Measurements from ENCODE around the gene TBX1. TPM values are rescaled to one million over a fixed set of nuclear protein-coding genes. Genes with fewer than 3 reads are reported as not detected.

TBX1 gene
- polyA plus RNA-seq, 1 donor from 2014 or later = not detected

GRCh38 chr22:19779685-19780268 lies 19.2 kb downstream of the TBX1 start:
- Histone ChIP-seq H3K9me3 (ENCODE audit: low read length) (no peaks in the 10 kb centered on the region), H3K36me3 (ENCODE audit: insufficient read depth, low read length) (no peaks in the 10 kb centered on the region), H3K27me3 (ENCODE audit: insufficient read depth, low read depth, low read length) (no peaks in the 10 kb centered on the region), H3K4me2 (ENCODE audit: low read length) (no peak overlapping the region), H3K4me3 (ENCODE audit: low read length) (no peak overlapping the region), H3K9me2 (ENCODE audit: insufficient read depth, low read length) (no peaks in the 10 kb centered on the region), H3F3A (ENCODE audit: insufficient read depth, low read length, poor library complexity, severe bottlenecking) (no peaks in the 10 kb centered on the region), H3K79me2 (replicated peaks; ENCODE audit: insufficient read depth, low read length) (no peaks in the 10 kb centered on the region), H3K9ac (ENCODE audit: low read length) (no peak overlapping the region), H2AFZ (ENCODE audit: low read depth, low read length) (no peak overlapping the region), H4K20me1 (ENCODE audit: insufficient read depth) (no peaks in the 10 kb centered on the region), H3K27ac (ENCODE audit: low read length) (no peak overlapping the region)
- TF ChIP-seq TAF1 (IDR thresholded peaks at IDR 0.05; ENCODE audit: low read depth) (no peak), CTCF (IDR thresholded peaks at IDR 0.05; ENCODE audit: poor library complexity, severe bottlenecking) (no peak), MXI1 (conservative IDR thresholded peaks at IDR 0.05; ENCODE audit: poor library complexity, severe bottlenecking) (no peak), EP300 (conservative IDR thresholded peaks at IDR 0.05; ENCODE audit: poor library complexity, severe bottlenecking) (no peak), POLR2AphosphoS5 (IDR thresholded peaks at IDR 0.05) (no peak), RAD21 (conservative IDR thresholded peaks at IDR 0.05) (no peak), SMC3 (conservative IDR thresholded peaks at IDR 0.05; ENCODE audit: poor library complexity) (no peak), EZH2 (IDR thresholded peaks at IDR 0.05; ENCODE audit: borderline replicate concordance, insufficient read depth, low read length, poor library complexity, severe bottlenecking) (no peak)

GRCh38 chr22:19782533-19782932 lies 22.0 kb downstream of the TBX1 start:
- H3K9ac ChIP-seq (ENCODE audit: low read length) = no peak overlapping the region
- H3K36me3 ChIP-seq (ENCODE audit: insufficient read depth, low read length) = no peaks in the 10 kb centered on the region
- H3F3A ChIP-seq (ENCODE audit: insufficient read depth, low read length, poor library complexity, severe bottlenecking) = no peaks in the 10 kb centered on the region
- no peaks in the 10 kb centered on the region for H3K9me2 ChIP-seq (ENCODE audit: insufficient read depth, low read length)
- no peaks in the 10 kb centered on the region for H3K79me2 ChIP-seq (replicated peaks; ENCODE audit: insufficient read depth, low read length)
- H3K4me3 ChIP-seq (ENCODE audit: low read length) = no peak overlapping the region
- H3K4me2 ChIP-seq (ENCODE audit: low read length) = no peak overlapping the region
- H3K27me3 ChIP-seq (ENCODE audit: insufficient read depth, low read depth, low read length) = no peaks in the 10 kb centered on the region
- no peak overlapping the region for H2AFZ ChIP-seq (ENCODE audit: low read depth, low read length)
- no peaks in the 10 kb centered on the region for H4K20me1 ChIP-seq (ENCODE audit: insufficient read depth)
- H3K9me3 ChIP-seq (ENCODE audit: low read length) = no peaks in the 10 kb centered on the region
- H3K27ac ChIP-seq (ENCODE audit: low read length) = no peak overlapping the region
- TF ChIP-seq REST (IDR thresholded peaks at IDR 0.05; ENCODE audit: borderline replicate concordance) = no peak
- no peak for TF ChIP-seq SMC3 (conservative IDR thresholded peaks at IDR 0.05; ENCODE audit: poor library complexity)
- TF ChIP-seq POLR2AphosphoS5 (IDR thresholded peaks at IDR 0.05) = no peak
- TF ChIP-seq MXI1 (conservative IDR thresholded peaks at IDR 0.05; ENCODE audit: poor library complexity, severe bottlenecking) = no peak
- TF ChIP-seq TAF1 (IDR thresholded peaks at IDR 0.05; ENCODE audit: low read depth) = no peak
- TF ChIP-seq EP300 (conservative IDR thresholded peaks at IDR 0.05; ENCODE audit: poor library complexity, severe bottlenecking) = no peak
- no peak for TF ChIP-seq CTCF (IDR thresholded peaks at IDR 0.05; ENCODE audit: poor library complexity, severe bottlenecking)
- TF ChIP-seq EZH2 (IDR thresholded peaks at IDR 0.05; ENCODE audit: borderline replicate concordance, insufficient read depth, low read length, poor library complexity, severe bottlenecking) = no peak
- TF ChIP-seq RAD21 (conservative IDR thresholded peaks at IDR 0.05) = no peak

Data from neural cell (in vitro differentiated cells).